Measurements from ENCODE around the gene NELFE. TPM values are rescaled to one million over a fixed set of nuclear protein-coding genes. Genes with fewer than 3 reads are reported as not detected.
"Not testable (repeated sequence)": the region's sequence is repeated elsewhere in the genome, so short reads cannot be mapped to it uniquely, and the experiment has no call there.

The NELFE gene
- total RNA-seq, 1 donor from 2014 or later = 100 TPM

GRCh38 chr6:31940256-31940664 lies 18.5 kb downstream of the NELFE start:
- H3K27me3 ChIP-seq = no peaks in the 10 kb centered on the region
- no peaks in the 10 kb centered on the region for H3K9me3 ChIP-seq
- intact Hi-C loops (cut with DNase I) = no loop called here
- no peak overlapping the region for H3K4me3 ChIP-seq
- no peak overlapping the region for H3K27ac ChIP-seq
- DNase-seq (ENCODE audit: extremely low spot score in 2 of 2) = no peak
- TF ChIP-seq, protein P1, sequence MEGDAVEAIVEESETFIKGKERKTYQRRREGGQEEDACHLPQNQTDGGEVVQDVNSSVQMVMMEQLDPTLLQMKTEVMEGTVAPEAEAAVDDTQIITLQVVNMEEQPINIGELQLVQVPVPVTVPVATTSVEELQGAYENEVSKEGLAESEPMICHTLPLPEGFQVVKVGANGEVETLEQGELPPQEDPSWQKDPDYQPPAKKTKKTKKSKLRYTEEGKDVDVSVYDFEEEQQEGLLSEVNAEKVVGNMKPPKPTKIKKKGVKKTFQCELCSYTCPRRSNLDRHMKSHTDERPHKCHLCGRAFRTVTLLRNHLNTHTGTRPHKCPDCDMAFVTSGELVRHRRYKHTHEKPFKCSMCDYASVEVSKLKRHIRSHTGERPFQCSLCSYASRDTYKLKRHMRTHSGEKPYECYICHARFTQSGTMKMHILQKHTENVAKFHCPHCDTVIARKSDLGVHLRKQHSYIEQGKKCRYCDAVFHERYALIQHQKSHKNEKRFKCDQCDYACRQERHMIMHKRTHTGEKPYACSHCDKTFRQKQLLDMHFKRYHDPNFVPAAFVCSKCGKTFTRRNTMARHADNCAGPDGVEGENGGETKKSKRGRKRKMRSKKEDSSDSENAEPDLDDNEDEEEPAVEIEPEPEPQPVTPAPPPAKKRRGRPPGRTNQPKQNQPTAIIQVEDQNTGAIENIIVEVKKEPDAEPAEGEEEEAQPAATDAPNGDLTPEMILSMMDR (IDR thresholded peaks at IDR 0.05) = no peak
- no peak for TF ChIP-seq POLR2A (IDR thresholded peaks at IDR 0.05)
- TF ChIP-seq POLR2AphosphoS5 (IDR thresholded peaks at IDR 0.05; ENCODE audit: insufficient read depth in 1 of 2, low read depth in 1 of 2) = no peak
- H3K4me1 ChIP-seq = peaks cover 7% of the 10 kb centered on the region
- H3K36me3 ChIP-seq = no peaks in the 10 kb centered on the region

- Histone ChIP-seq H3K36me3 (no peaks in the 10 kb centered on the region), H3K27me3 (no peaks in the 10 kb centered on the region), H3K9me3 (no peaks in the 10 kb centered on the region), H3K4me1 (no peaks in the 10 kb centered on the region), H3K4me3 (no peak overlapping the region), H3K27ac (no peak overlapping the region)
- TF ChIP-seq, protein P1 (IDR thresholded peaks at IDR 0.05) = no peak
- TF ChIP-seq POLR2A (IDR thresholded peaks at IDR 0.05) = no peak
- TF ChIP-seq POLR2AphosphoS5 (IDR thresholded peaks at IDR 0.05; ENCODE audit: insufficient read depth in 1 of 2, low read depth in 1 of 2) = no peak
- no peak for DNase-seq (ENCODE audit: extremely low spot score in 2 of 2)
- intact Hi-C loops (cut with DNase I) = no loop called here
Measured at GRCh38 chr6:31935823-31936222, 22.9 kb downstream of the NELFE start.

GRCh38 chr6:31935021-31935420 lies 23.8 kb downstream of the NELFE start:
- Histone ChIP-seq H3K4me3 (no peak overlapping the region), H3K4me1 (no peaks in the 10 kb centered on the region), H3K27me3 (no peaks in the 10 kb centered on the region), H3K36me3 (no peaks in the 10 kb centered on the region), H3K27ac (no peak overlapping the region), H3K9me3 (no peaks in the 10 kb centered on the region)
- intact Hi-C loops (cut with DNase I) = no loop called here
- TF ChIP-seq POLR2AphosphoS5 (IDR thresholded peaks at IDR 0.05; ENCODE audit: insufficient read depth in 1 of 2, low read depth in 1 of 2) (no peak), POLR2A (IDR thresholded peaks at IDR 0.05) (no peak)
- TF ChIP-seq, protein P1 (IDR thresholded peaks at IDR 0.05) = no peak
- DNase-seq (ENCODE audit: extremely low spot score in 2 of 2) = no peak

DNA sequence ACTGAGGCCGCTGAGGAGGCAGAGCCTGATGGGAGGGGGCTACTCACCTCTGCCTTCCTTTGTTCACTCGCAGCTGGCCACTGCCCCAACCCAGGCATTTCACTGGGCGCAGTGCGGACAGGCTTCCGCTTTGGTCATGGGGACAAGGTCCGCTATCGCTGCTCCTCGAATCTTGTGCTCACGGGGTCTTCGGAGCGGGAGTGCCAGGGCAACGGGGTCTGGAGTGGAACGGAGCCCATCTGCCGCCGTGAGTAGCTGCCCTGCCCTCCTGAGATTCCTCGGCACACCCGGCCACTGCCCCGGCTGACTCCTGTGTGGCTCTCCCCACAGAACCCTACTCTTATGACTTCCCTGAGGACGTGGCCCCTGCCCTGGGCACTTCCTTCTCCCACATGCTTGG lies 25.2 kb downstream of the NELFE start:
- H3K9me3 ChIP-seq = no peaks in the 10 kb centered on the region
- intact Hi-C loops (cut with DNase I) = no loop called here
- TF ChIP-seq, protein P1 (IDR thresholded peaks at IDR 0.05) = no peak
- TF ChIP-seq POLR2AphosphoS5 (IDR thresholded peaks at IDR 0.05; ENCODE audit: insufficient read depth in 1 of 2, low read depth in 1 of 2) (no peak), POLR2A (IDR thresholded peaks at IDR 0.05) (no peak)

GRCh38 chr6:31932137-31932536 lies 26.6 kb downstream of the NELFE start:
- H3K27me3 ChIP-seq; intact Hi-C loops (cut with DNase I); H3K9me3 ChIP-seq; DNase-seq (ENCODE audit: extremely low spot score in 2 of 2); H3K27ac ChIP-seq; H3K4me1 ChIP-seq; H3K36me3 ChIP-seq; H3K4me3 ChIP-seq: not testable (repeated sequence)

More for the DNA sequence above, 25.2 kb downstream of the NELFE start:
- Histone ChIP-seq H3K27ac (no peak overlapping the region), H3K36me3 (no peaks in the 10 kb centered on the region), H3K4me3 (no peak overlapping the region), H3K4me1 (no peaks in the 10 kb centered on the region), H3K27me3 (no peaks in the 10 kb centered on the region)
- no peak for DNase-seq (ENCODE audit: extremely low spot score in 2 of 2)

- Histone ChIP-seq H3K9me3 (no peaks in the 10 kb centered on the region), H3K27ac (no peak overlapping the region), H3K27me3 (no peaks in the 10 kb centered on the region), H3K36me3 (no peaks in the 10 kb centered on the region), H3K4me3 (no peak overlapping the region), H3K4me1 (peaks cover 6% of the 10 kb centered on the region)
- no peak for DNase-seq (ENCODE audit: extremely low spot score in 2 of 2)
- intact Hi-C loops (cut with DNase I) = no loop called here
- TF ChIP-seq POLR2A (IDR thresholded peaks at IDR 0.05) (no peak), POLR2AphosphoS5 (IDR thresholded peaks at IDR 0.05; ENCODE audit: insufficient read depth in 1 of 2, low read depth in 1 of 2) (no peak)
- TF ChIP-seq, protein P1 (IDR thresholded peaks at IDR 0.05) = no peak
Measured at GRCh38 chr6:31930962-31931361, 27.8 kb downstream of the NELFE start.

Data from vagina (tissue), 2 donors.